ENCODE data around the gene MT3. TPM values are rescaled to one million over a fixed set of nuclear protein-coding genes. Genes with fewer than 3 reads are reported as not detected.

The MT3 gene
- total RNA-seq, 4 donors from 2014 or later = not detected

DNA sequence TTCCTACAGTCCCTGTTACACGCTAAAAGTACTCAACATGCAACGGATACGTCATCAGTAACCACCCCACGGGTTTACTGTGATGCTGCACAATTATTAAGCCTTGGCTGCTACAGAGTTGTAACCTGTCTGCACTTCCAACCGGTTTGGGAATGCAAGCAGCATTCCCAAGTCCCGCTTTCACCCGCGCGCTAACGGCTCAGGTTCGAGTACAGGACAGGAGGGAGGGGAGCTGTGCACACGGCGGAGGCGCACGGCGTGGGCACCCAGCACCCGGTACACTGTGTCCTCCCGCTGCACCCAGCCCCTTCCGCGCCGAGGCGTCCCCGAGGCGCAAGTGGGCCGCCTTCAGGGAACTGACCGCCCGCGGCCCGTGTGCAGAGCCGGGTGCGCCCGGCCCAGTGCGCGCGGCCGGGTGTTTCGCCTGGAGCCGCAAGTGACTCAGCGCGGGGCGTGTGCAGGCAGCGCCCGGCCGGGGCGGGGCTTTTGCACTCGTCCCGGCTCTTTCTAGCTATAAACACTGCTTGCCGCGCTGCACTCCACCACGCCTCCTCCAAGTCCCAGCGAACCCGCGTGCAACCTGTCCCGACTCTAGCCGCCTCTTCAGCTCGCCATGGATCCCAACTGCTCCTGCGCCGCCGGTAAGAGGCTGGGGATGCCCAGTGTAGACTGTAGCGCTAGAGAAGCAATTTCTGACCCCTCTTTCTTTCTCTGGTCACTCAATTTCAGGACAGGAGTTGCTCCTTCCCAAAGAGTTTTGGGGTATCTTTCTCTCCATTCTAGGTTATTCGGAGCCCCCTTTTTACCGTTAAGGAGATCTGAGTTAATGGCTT lies 18.9 kb downstream of the MT3 start, which contains the start of gene MT2A:
TSS of gene MT2A (plus strand) at position 542 of the 833 bp plus-strand sequence. CDS start at position 614, 72 bp downstream.
- Histone ChIP-seq H3K36me3 (no peaks in the 10 kb centered on the region), H3K9me3 (no peaks in the 10 kb centered on the region), H3K4me1 (peaks cover 0 to 14% (median 7%) of the 10 kb centered on the region in 4 donors), H3K27me3 (no peaks in the 10 kb centered on the region), H3K4me3 (peak within 1 kb of the TSS; percentile 40 to 66 (median 54)), H3K27ac (peak within 1 kb of the TSS; percentile 75 to 93 (median 84))
- peak; percentile 92 to 98 (median 97) for DNase-seq
- TF ChIP-seq POLR2A (IDR thresholded peaks at IDR 0.05) (peak; percentile 72 to 81), CTCF (IDR thresholded peaks at IDR 0.05) (no peak)

GRCh38 chr16:56608876-56609462 lies 19.6 kb downstream of the MT3 start:
- no peaks in the 10 kb centered on the region for H3K27me3 ChIP-seq
- peak in 1 of 3 donors; percentile 60 for DNase-seq
- peak overlapping the region; percentile 75 to 93 (median 84) for H3K27ac ChIP-seq
- no peaks in the 10 kb centered on the region for H3K36me3 ChIP-seq
- H3K9me3 ChIP-seq = no peaks in the 10 kb centered on the region
- peak overlapping the region; percentile 40 to 66 (median 54) for H3K4me3 ChIP-seq
- TF ChIP-seq POLR2A (IDR thresholded peaks at IDR 0.05) (no peak), CTCF (IDR thresholded peaks at IDR 0.05) (no peak)
- peaks cover 0 to 14% (median 7%) of the 10 kb centered on the region in 4 donors for H3K4me1 ChIP-seq

DNA sequence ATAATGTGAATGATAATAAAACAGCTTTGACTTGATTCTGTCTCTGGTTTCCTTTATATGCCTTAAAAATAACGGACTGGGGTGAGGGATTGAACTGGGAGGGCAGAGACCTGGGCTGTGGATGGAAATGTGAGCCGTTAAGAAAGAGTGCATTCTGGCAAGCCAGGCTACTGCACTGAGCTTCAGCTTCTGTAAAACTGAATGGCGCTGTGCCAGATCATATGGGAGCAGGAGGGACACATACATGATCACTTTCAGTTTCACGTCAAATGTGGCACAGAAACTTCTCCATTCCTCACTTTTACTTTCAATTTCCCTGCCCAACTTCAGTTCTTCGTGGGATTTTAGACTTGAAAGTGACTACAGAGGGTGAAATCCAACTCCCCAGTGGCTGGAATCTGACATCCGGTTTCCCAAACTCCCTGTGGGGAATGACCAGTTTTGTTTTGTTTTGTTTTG lies 20.2 kb downstream of the MT3 start:
- Histone ChIP-seq H3K27ac (peak overlapping the region; percentile 75 to 93 (median 84)), H3K4me3 (peak overlapping the region; percentile 40 to 66 (median 54)), H3K27me3 (no peaks in the 10 kb centered on the region), H3K4me1 (peaks cover 0 to 14% (median 7%) of the 10 kb centered on the region in 4 donors), H3K9me3 (no peaks in the 10 kb centered on the region), H3K36me3 (no peaks in the 10 kb centered on the region)
- peak; percentile 55 to 92 (median 86) for DNase-seq
- TF ChIP-seq CTCF (IDR thresholded peaks at IDR 0.05) = no peak
- TF ChIP-seq POLR2A (IDR thresholded peaks at IDR 0.05) = no peak

- peak overlapping the region; percentile 40 to 66 (median 54) for H3K4me3 ChIP-seq
- TF ChIP-seq POLR2A (IDR thresholded peaks at IDR 0.05) (no peak), CTCF (IDR thresholded peaks at IDR 0.05) (no peak)
- peak; percentile 58 to 79 (median 64) for DNase-seq
- H3K27ac ChIP-seq = peak overlapping the region; percentile 75 to 93 (median 84)
- H3K4me1 ChIP-seq = peaks cover 0 to 14% (median 7%) of the 10 kb centered on the region in 4 donors
- no peaks in the 10 kb centered on the region for H3K36me3 ChIP-seq
- H3K9me3 ChIP-seq = no peaks in the 10 kb centered on the region
- no peaks in the 10 kb centered on the region for H3K27me3 ChIP-seq
Measured at GRCh38 chr16:56610017-56610608, 20.8 kb downstream of the MT3 start.

- Histone ChIP-seq H3K27ac (peak overlapping the region; percentile 75 to 93 (median 84)), H3K4me1 (peaks cover 0 to 14% (median 7%) of the 10 kb centered on the region in 4 donors), H3K9me3 (no peaks in the 10 kb centered on the region), H3K36me3 (no peaks in the 10 kb centered on the region), H3K4me3 (peak overlapping the region in 2 of 4 donors; percentile 58 to 66), H3K27me3 (no peaks in the 10 kb centered on the region)
- no peak for TF ChIP-seq CTCF (IDR thresholded peaks at IDR 0.05)
- TF ChIP-seq POLR2A (IDR thresholded peaks at IDR 0.05) = no peak
- no peak for DNase-seq
Measured at GRCh38 chr16:56610609-56611111, 21.3 kb downstream of the MT3 start.

All from Peyer's patch (tissue), 4 donors.